H1 (cell line): ENCODE results near the gene RPL37A. TPM values are rescaled to one million over a fixed set of nuclear protein-coding genes. Genes with fewer than 3 reads are reported as not detected.

ENCODE experiments used
- ASH2L ChIP-seq: fragments of 200-600, 300-600 bp; sonication (generic); IDR thresholded peaks from one replicate; pipeline ENCODE4 v1.7.1; 2017; ENCODE audit warnings: low read length
- ATF3 ChIP-seq: IDR thresholded peaks from 2 replicates; pipeline ENCODE4 v1.6.1; 2011; ENCODE audit warnings: low read depth, mild to moderate bottlenecking, low read length; ENCODE audit not compliant: insufficient read depth
- CHD1 ChIP-seq: IDR thresholded peaks from 2 replicates; pipeline ENCODE4 v1.6.1; 2012; ENCODE audit warnings: low read depth, low read length, improper control_type of control experiment
- CHD2 ChIP-seq: IDR thresholded peaks from 2 replicates; pipeline ENCODE4 v1.6.1; 2012; ENCODE audit warnings: low read length, improper control_type of control experiment
- CHD7 ChIP-seq: fragments of 300-600 bp; sonication (generic); IDR thresholded peaks from 2 replicates; pipeline ENCODE4 v1.7.1; 2012; ENCODE audit warnings: low read length, moderate library complexity, mild to moderate bottlenecking, inconsistent platforms; ENCODE audit not compliant: insufficient replicate concordance
- GTF2F1 ChIP-seq: IDR thresholded peaks from 2 replicates; pipeline ENCODE4 v1.6.1; 2012; ENCODE audit warnings: low read depth, low read length, improper control_type of control experiment, borderline replicate concordance
- NANOG ChIP-seq: IDR thresholded peaks from 2 replicates; pipeline ENCODE4 v1.6.1; 2011; ENCODE audit warnings: low read length, low read depth, mild to moderate bottlenecking, inconsistent platforms; ENCODE audit not compliant: insufficient read depth, poor library complexity, severe bottlenecking
- POLR2AphosphoS5 ChIP-seq: IDR thresholded peaks from 2 replicates; pipeline ENCODE4 v1.6.1; 2011; ENCODE audit warnings: low read depth, low read length
- RFX5 ChIP-seq: IDR thresholded peaks from 2 replicates; pipeline ENCODE4 v1.6.1; 2011; ENCODE audit warnings: low read depth, low read length, improper control_type of control experiment, borderline replicate concordance
- SIN3A ChIP-seq, 2 experiments: IDR thresholded peaks in 1 of 2; conservative IDR thresholded peaks in 1 of 2; 2 replicates each; pipeline ENCODE4 v1.6.1; 2011 to 2012; ENCODE audit warnings: low read length in 2 of 2, improper control_type of control experiment in 1 of 2, low read depth in 1 of 2, mild to moderate bottlenecking in 1 of 2
- SP4 ChIP-seq: IDR thresholded peaks from 2 replicates; pipeline ENCODE4 v1.6.1; 2012; ENCODE audit warnings: low read length, inconsistent platforms
- polyA plus RNA-seq, 7 experiments: library from polyadenylated mRNA; depleted of rRNA in 3 of 7; stranded (reverse) in 5 of 7; unstranded in 2 of 7; fragments of >200 nt in 5 of 7; fragments of 200-250 nt in 2 of 7; gene quantifications; 1 replicate in 5 of 7; 2 replicates in 1 of 7; 4 replicates in 1 of 7; pipeline versions ENCODE4 v1.2.1 to v1.2.3, GENCODE V29; 2011 to 2013; ENCODE audit warnings: missing spikeins in 2 of 7, mixed read lengths in 2 of 7
- total RNA-seq: library from RNA; stranded (reverse); fragmentation: NEBNext Ultra II Directional; extraction: Animal tissue kit (Norgen Biotek cat#: 25700); gene quantifications from 2 replicates; pipeline ENCODE4 v1.2.1, GENCODE V29; 2021

The RPL37A gene
- total and polyA plus RNA-seq, 2 of the 8 experiments (the other 6 are each of a cell fraction or from before 2014, with no cell fraction given): 1,737 to 3,180 TPM

- no peak for TF ChIP-seq CHD7
- no peak for TF ChIP-seq GTF2F1
- TF ChIP-seq SIN3A (conservative IDR thresholded peaks at IDR 0.05 in 1 of 2, IDR thresholded peaks at IDR 0.05 in 1 of 2; ENCODE audit: low read depth in 1 of 2, low read length in 2 of 2): no peak
- TF ChIP-seq NANOG: no peak
- TF ChIP-seq ATF3: no peak
- no peak for TF ChIP-seq CHD2
- no peak for TF ChIP-seq SP4
- no peak for TF ChIP-seq CHD1
- TF ChIP-seq ASH2L: no peak
- TF ChIP-seq POLR2AphosphoS5: no peak
- TF ChIP-seq RFX5: no peak
Measured at GRCh38 chr2:216532562-216532961, 33.9 kb downstream of the RPL37A start (continued).
